ENCODE results near the gene IP6K2.

Gene IP6K2

GRCh38 chr3:48696156-48696555 is 20.9 kb downstream of the IP6K2 start:
- TF ChIP-seq REST (IDR thresholded peaks at IDR 0.05; ENCODE audit: insufficient read depth in 1 of 2, low read depth in 2 of 2, low read length in 2 of 2) (no peak), SIN3A (IDR thresholded peaks at IDR 0.05; ENCODE audit: borderline replicate concordance, insufficient read depth, low read length) (no peak), FOXP2 (optimal IDR thresholded peaks at IDR 0.05; ENCODE audit: borderline replicate concordance, extremely low read depth, extremely low read length, insufficient read depth) (no peak), POLR2AphosphoS5 (IDR thresholded peaks at IDR 0.05; ENCODE audit: low read depth, low read length) (no peak), TAF1 (IDR thresholded peaks at IDR 0.05; ENCODE audit: borderline replicate concordance, insufficient read depth, low read length) (no peak)

GRCh38 chr3:48695393-48695753 is 21.6 kb downstream of the IP6K2 start:
- TF ChIP-seq POLR2AphosphoS5 (IDR thresholded peaks at IDR 0.05; ENCODE audit: low read depth, low read length): no peak
- no peak for TF ChIP-seq FOXP2 (optimal IDR thresholded peaks at IDR 0.05; ENCODE audit: borderline replicate concordance, extremely low read depth, extremely low read length, insufficient read depth)
- no peak for TF ChIP-seq REST (IDR thresholded peaks at IDR 0.05; ENCODE audit: insufficient read depth in 1 of 2, low read depth in 2 of 2, low read length in 2 of 2)
- TF ChIP-seq SIN3A (IDR thresholded peaks at IDR 0.05; ENCODE audit: borderline replicate concordance, insufficient read depth, low read length): no peak
- TF ChIP-seq TAF1 (IDR thresholded peaks at IDR 0.05; ENCODE audit: borderline replicate concordance, insufficient read depth, low read length): no peak

GRCh38 chr3:48694610-48695392 is 22.2 kb downstream of the IP6K2 start:
- TF ChIP-seq TAF1 (IDR thresholded peaks at IDR 0.05; ENCODE audit: borderline replicate concordance, insufficient read depth, low read length) (no peak), REST (IDR thresholded peaks at IDR 0.05; ENCODE audit: insufficient read depth in 1 of 2, low read depth in 2 of 2, low read length in 2 of 2) (no peak), POLR2AphosphoS5 (IDR thresholded peaks at IDR 0.05; ENCODE audit: low read depth, low read length) (no peak), SIN3A (IDR thresholded peaks at IDR 0.05; ENCODE audit: borderline replicate concordance, insufficient read depth, low read length) (no peak), FOXP2 (optimal IDR thresholded peaks at IDR 0.05; ENCODE audit: borderline replicate concordance, extremely low read depth, extremely low read length, insufficient read depth) (no peak)

GRCh38 chr3:48693826-48694225 is 23.2 kb downstream of the IP6K2 start:
- no peak for TF ChIP-seq TAF1 (IDR thresholded peaks at IDR 0.05; ENCODE audit: borderline replicate concordance, insufficient read depth, low read length)
- TF ChIP-seq REST (IDR thresholded peaks at IDR 0.05; ENCODE audit: insufficient read depth in 1 of 2, low read depth in 2 of 2, low read length in 2 of 2): no peak
- TF ChIP-seq POLR2AphosphoS5 (IDR thresholded peaks at IDR 0.05; ENCODE audit: low read depth, low read length): no peak
- TF ChIP-seq FOXP2 (optimal IDR thresholded peaks at IDR 0.05; ENCODE audit: borderline replicate concordance, extremely low read depth, extremely low read length, insufficient read depth): no peak
- TF ChIP-seq SIN3A (IDR thresholded peaks at IDR 0.05; ENCODE audit: borderline replicate concordance, insufficient read depth, low read length): no peak

Measured in PFSK-1 (cell line).